ENCODE results near the gene SPC24.

DNA sequence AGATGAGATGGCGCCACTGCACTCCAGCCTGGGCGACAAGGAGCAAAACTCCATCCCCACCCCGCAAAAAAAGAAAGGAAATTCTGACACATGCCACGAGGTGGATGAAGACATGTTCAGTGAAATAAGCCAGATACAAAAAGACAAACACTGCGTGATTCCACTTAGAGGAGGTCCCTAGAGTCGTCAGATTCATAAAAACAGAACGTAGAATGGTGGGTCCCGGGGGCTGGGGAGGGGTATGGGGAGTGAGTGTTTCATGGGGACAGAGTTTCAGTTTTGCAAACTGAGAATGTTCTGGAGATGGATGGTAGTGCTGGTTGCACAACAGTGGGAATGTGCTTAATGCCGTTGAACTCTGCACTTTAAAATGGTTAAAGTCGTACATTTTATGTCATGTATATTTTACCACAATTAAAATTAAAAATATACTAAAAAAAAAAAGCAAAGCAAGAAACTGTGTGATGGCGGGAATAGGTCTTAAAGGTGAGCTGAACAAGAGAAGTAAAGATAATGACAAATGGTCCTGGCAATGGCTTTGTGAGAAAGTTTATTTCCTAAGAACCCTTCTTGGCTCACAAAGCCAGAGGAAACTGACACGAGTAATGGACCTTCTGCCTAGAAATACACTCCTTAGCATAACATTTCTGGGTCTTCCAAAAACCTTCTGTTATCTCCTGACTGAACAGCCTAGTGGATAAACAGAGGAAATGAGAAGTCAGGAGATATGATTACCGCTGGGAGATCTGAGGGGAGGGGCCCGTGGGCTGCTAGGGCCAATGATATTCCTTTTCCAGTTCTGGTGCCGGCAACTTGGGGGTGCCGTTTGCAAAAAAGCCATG is 4.2 kb upstream of the SPC24 start:
- TF ChIP-seq SP1 (IDR thresholded peaks at IDR 0.05) (no peak), HDGF (IDR thresholded peaks at IDR 0.05; ENCODE audit: borderline replicate concordance) (no peak), FOXK2 (IDR thresholded peaks at IDR 0.05) (no peak), FOXM1 (IDR thresholded peaks at IDR 0.05; ENCODE audit: borderline replicate concordance) (no peak), ELF4 (IDR thresholded peaks at IDR 0.05) (no peak)
